HepG2 (cell line): ENCODE data around the gene ACYP2. TPM values are rescaled to one million over a fixed set of nuclear protein-coding genes. Genes with fewer than 3 reads are reported as not detected.

Source experiments
- BRF2 ChIP-seq: sonication (generic); formaldehyde crosslinking; IDR thresholded peaks from 2 replicates; pipeline ENCODE4 v1.8.1; 2022; ENCODE audit warnings: mild to moderate bottlenecking, missing genetic modification reagents
- DDIT3 ChIP-seq: sonication (generic); formaldehyde crosslinking; IDR thresholded peaks from 2 replicates; pipeline ENCODE4 v1.4.0; 2020; ENCODE audit warnings: mild to moderate bottlenecking, missing genetic modification reagents
- FUBP1 ChIP-seq: sonication (generic); formaldehyde crosslinking; IDR thresholded peaks from 2 replicates; pipeline ENCODE4 v1.5.1; 2020; ENCODE audit warnings: missing genetic modification reagents, mild to moderate bottlenecking, borderline replicate concordance
- HDAC1 ChIP-seq: sonication (generic); formaldehyde crosslinking; IDR thresholded peaks from 2 replicates; pipeline ENCODE4 v1.5.1; 2020; ENCODE audit warnings: mild to moderate bottlenecking, missing genetic modification reagents
- KAT8 ChIP-seq: IDR thresholded peaks from 2 replicates; pipeline ENCODE4 v1.6.1; 2016; ENCODE audit warnings: missing genetic modification reagents, missing compliant biosample characterization
- MTF1 ChIP-seq: sonication (generic); formaldehyde crosslinking; IDR thresholded peaks from 2 replicates; pipeline ENCODE4 v1.5.0; 2020; ENCODE audit warnings: missing genetic modification reagents
- TCF7 ChIP-seq: sonication (generic); IDR thresholded peaks from 2 replicates; pipeline ENCODE4 v1.6.1; 2016; ENCODE audit warnings: antibody characterized with exemption, low read depth
- ZBTB20 ChIP-seq: sonication (generic); formaldehyde crosslinking; IDR thresholded peaks from 2 replicates; pipeline ENCODE4 v1.8.1; 2023; ENCODE audit warnings: missing genetic modification reagents, low read depth, mild to moderate bottlenecking, borderline replicate concordance
- ZFP36L1 ChIP-seq: sonication (generic); formaldehyde crosslinking; IDR thresholded peaks from 2 replicates; pipeline ENCODE4 v1.8.0; 2022; ENCODE audit warnings: mild to moderate bottlenecking, missing genetic modification reagents, moderate library complexity
- ZMAT5 ChIP-seq: sonication (generic); formaldehyde crosslinking; IDR thresholded peaks from 2 replicates; pipeline ENCODE4 v1.5.0; 2020; ENCODE audit warnings: mild to moderate bottlenecking, low read depth, missing genetic modification reagents, borderline replicate concordance
- ZNF121 ChIP-seq: sonication (generic); formaldehyde crosslinking; IDR thresholded peaks from 2 replicates; pipeline ENCODE4 v1.5.0; 2020; ENCODE audit warnings: mild to moderate bottlenecking, missing genetic modification reagents
- ZNF296 ChIP-seq: sonication (generic); formaldehyde crosslinking; conservative IDR thresholded peaks from 2 replicates; pipeline ENCODE4 v1.5.0; 2020; ENCODE audit warnings: mild to moderate bottlenecking, missing genetic modification reagents
- ZNF530 ChIP-seq: sonication (generic); formaldehyde crosslinking; IDR thresholded peaks from 2 replicates; pipeline ENCODE4 v1.5.0; 2020; ENCODE audit warnings: low read depth, mild to moderate bottlenecking, missing genetic modification reagents
- ZNF605 ChIP-seq: sonication (generic); formaldehyde crosslinking; IDR thresholded peaks from 2 replicates; pipeline ENCODE4 v1.8.0; 2022; ENCODE audit warnings: mild to moderate bottlenecking, missing genetic modification reagents
- polyA plus RNA-seq, 8 experiments: library from polyadenylated mRNA; depleted of rRNA in 3 of 8; stranded (reverse) in 7 of 8; unstranded in 1 of 8; fragments of >200 nt; fragmentation: Illumina TruSeq in 4 of 8; extraction: Trizol in 4 of 8; gene quantifications; 2 replicates each; pipeline versions ENCODE4 v1.2.1 to v1.2.3, GENCODE V29; 2011 to 2016; ENCODE audit warnings: low read depth in 4 of 8, missing spikeins in 1 of 8, mixed read lengths in 1 of 8; ENCODE audit not compliant: insufficient read depth in 1 of 8
- total RNA-seq, 5 experiments: library from RNA; depleted of rRNA; stranded (reverse); fragments of >200 nt; fragmentation: Illumina TruSeq; extraction: Trizol; gene quantifications; 2 replicates each; pipeline ENCODE4 v1.2.3, GENCODE V29; 2016; ENCODE audit warnings: low read depth in 1 of 5
- TF ChIP-seq, protein P1 (sequence below): sonication (generic); formaldehyde crosslinking; IDR thresholded peaks from 2 replicates; pipeline ENCODE4 v1.4.0; 2020; ENCODE audit warnings: missing genetic modification reagents
- TF ChIP-seq, protein P2 (sequence below): sonication (generic); formaldehyde crosslinking; IDR thresholded peaks from 2 replicates; pipeline ENCODE4 v1.9.0; 2021; ENCODE audit warnings: mild to moderate bottlenecking, missing genetic modification reagents

Gene ACYP2
- total and polyA plus RNA-seq, 2 of the 13 experiments (the other 11 are each of a cell fraction or from before 2014, with no cell fraction given) = 12.3 to 12.7 TPM

- TF ChIP-seq MTF1 = no peak
- TF ChIP-seq ZMAT5 (CRISPR knock-in tag) = no peak
- TF ChIP-seq ZNF121 (CRISPR knock-in tag) = no peak
- TF ChIP-seq, protein P1, sequence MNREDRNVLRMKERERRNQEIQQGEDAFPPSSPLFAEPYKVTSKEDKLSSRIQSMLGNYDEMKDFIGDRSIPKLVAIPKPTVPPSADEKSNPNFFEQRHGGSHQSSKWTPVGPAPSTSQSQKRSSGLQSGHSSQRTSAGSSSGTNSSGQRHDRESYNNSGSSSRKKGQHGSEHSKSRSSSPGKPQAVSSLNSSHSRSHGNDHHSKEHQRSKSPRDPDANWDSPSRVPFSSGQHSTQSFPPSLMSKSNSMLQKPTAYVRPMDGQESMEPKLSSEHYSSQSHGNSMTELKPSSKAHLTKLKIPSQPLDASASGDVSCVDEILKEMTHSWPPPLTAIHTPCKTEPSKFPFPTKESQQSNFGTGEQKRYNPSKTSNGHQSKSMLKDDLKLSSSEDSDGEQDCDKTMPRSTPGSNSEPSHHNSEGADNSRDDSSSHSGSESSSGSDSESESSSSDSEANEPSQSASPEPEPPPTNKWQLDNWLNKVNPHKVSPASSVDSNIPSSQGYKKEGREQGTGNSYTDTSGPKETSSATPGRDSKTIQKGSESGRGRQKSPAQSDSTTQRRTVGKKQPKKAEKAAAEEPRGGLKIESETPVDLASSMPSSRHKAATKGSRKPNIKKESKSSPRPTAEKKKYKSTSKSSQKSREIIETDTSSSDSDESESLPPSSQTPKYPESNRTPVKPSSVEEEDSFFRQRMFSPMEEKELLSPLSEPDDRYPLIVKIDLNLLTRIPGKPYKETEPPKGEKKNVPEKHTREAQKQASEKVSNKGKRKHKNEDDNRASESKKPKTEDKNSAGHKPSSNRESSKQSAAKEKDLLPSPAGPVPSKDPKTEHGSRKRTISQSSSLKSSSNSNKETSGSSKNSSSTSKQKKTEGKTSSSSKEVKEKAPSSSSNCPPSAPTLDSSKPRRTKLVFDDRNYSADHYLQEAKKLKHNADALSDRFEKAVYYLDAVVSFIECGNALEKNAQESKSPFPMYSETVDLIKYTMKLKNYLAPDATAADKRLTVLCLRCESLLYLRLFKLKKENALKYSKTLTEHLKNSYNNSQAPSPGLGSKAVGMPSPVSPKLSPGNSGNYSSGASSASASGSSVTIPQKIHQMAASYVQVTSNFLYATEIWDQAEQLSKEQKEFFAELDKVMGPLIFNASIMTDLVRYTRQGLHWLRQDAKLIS = no peak
- TF ChIP-seq BRF2 = no peak
- peak; percentile 28; the same call in 1 of the 2 replicates for TF ChIP-seq HDAC1 (CRISPR knock-in tag)
- TF ChIP-seq ZBTB20 (CRISPR knock-in tag) = 0 out of 2 replicates have a peak, but pooled peaks have one; percentile 48
- no peak for TF ChIP-seq ZNF530 (CRISPR knock-in tag)
- no peak for TF ChIP-seq ZFP36L1 (CRISPR knock-in tag)
- TF ChIP-seq ZNF296 (CRISPR knock-in tag) = no peak
- no peak for TF ChIP-seq DDIT3 (CRISPR knock-in tag)
- TF ChIP-seq KAT8 = 0 out of 2 replicates have a peak, but pooled peaks have one; percentile 18
- TF ChIP-seq, protein P2, sequence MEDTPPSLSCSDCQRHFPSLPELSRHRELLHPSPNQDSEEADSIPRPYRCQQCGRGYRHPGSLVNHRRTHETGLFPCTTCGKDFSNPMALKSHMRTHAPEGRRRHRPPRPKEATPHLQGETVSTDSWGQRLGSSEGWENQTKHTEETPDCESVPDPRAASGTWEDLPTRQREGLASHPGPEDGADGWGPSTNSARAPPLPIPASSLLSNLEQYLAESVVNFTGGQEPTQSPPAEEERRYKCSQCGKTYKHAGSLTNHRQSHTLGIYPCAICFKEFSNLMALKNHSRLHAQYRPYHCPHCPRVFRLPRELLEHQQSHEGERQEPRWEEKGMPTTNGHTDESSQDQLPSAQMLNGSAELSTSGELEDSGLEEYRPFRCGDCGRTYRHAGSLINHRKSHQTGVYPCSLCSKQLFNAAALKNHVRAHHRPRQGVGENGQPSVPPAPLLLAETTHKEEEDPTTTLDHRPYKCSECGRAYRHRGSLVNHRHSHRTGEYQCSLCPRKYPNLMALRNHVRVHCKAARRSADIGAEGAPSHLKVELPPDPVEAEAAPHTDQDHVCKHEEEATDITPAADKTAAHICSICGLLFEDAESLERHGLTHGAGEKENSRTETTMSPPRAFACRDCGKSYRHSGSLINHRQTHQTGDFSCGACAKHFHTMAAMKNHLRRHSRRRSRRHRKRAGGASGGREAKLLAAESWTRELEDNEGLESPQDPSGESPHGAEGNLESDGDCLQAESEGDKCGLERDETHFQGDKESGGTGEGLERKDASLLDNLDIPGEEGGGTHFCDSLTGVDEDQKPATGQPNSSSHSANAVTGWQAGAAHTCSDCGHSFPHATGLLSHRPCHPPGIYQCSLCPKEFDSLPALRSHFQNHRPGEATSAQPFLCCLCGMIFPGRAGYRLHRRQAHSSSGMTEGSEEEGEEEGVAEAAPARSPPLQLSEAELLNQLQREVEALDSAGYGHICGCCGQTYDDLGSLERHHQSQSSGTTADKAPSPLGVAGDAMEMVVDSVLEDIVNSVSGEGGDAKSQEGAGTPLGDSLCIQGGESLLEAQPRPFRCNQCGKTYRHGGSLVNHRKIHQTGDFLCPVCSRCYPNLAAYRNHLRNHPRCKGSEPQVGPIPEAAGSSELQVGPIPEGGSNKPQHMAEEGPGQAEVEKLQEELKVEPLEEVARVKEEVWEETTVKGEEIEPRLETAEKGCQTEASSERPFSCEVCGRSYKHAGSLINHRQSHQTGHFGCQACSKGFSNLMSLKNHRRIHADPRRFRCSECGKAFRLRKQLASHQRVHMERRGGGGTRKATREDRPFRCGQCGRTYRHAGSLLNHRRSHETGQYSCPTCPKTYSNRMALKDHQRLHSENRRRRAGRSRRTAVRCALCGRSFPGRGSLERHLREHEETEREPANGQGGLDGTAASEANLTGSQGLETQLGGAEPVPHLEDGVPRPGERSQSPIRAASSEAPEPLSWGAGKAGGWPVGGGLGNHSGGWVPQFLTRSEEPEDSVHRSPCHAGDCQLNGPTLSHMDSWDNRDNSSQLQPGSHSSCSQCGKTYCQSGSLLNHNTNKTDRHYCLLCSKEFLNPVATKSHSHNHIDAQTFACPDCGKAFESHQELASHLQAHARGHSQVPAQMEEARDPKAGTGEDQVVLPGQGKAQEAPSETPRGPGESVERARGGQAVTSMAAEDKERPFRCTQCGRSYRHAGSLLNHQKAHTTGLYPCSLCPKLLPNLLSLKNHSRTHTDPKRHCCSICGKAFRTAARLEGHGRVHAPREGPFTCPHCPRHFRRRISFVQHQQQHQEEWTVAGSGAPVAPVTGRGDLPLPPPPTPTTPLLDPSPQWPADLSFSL (CRISPR knock-in tag) = no peak
- no peak for TF ChIP-seq FUBP1 (CRISPR knock-in tag)
- no peak for TF ChIP-seq ZNF605 (CRISPR knock-in tag)
- TF ChIP-seq TCF7 = no peak
Observed at GRCh38 chr2:54122939-54123338, 7.5 kb downstream of the ACYP2 start (continued).
